GM10266 (cell line): ENCODE results near the gene NHLRC1.

Experiments
- DNase-seq: peaks from one replicate; pipeline ENCODE4 v3.0.0; 2012; ENCODE audit errors: extremely low spot score
- TF ChIP-seq, protein P1 (sequence below): IDR thresholded peaks from 2 replicates; pipeline ENCODE4 v1.5.1; 2012; ENCODE audit warnings: mild to moderate bottlenecking, low read depth; ENCODE audit not compliant: control insufficient read depth, insufficient read depth; ENCODE audit errors: missing control alignments

NHLRC1 gene

DNA sequence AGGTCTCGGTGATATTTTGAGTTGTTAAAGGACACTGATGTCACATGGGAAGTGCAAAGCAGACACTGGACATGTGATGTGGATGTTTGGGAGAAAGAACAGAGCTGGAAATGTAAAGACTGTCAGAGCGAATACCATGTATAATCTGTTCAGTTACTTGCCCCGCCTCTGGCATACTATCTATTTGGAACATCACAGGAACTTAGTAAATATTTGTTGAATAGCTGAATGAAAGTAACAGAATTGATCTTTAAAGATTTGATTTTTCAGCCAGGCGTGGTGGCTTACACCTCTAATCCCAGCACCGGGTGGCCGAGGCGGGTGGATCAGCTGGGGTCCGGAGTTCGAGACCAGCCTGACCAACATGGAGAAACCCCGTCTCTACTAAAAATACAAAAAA lies 13.8 kb upstream of the NHLRC1 start:
- TF ChIP-seq, protein P1, sequence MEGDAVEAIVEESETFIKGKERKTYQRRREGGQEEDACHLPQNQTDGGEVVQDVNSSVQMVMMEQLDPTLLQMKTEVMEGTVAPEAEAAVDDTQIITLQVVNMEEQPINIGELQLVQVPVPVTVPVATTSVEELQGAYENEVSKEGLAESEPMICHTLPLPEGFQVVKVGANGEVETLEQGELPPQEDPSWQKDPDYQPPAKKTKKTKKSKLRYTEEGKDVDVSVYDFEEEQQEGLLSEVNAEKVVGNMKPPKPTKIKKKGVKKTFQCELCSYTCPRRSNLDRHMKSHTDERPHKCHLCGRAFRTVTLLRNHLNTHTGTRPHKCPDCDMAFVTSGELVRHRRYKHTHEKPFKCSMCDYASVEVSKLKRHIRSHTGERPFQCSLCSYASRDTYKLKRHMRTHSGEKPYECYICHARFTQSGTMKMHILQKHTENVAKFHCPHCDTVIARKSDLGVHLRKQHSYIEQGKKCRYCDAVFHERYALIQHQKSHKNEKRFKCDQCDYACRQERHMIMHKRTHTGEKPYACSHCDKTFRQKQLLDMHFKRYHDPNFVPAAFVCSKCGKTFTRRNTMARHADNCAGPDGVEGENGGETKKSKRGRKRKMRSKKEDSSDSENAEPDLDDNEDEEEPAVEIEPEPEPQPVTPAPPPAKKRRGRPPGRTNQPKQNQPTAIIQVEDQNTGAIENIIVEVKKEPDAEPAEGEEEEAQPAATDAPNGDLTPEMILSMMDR: no peak
- no peak for DNase-seq

DNA sequence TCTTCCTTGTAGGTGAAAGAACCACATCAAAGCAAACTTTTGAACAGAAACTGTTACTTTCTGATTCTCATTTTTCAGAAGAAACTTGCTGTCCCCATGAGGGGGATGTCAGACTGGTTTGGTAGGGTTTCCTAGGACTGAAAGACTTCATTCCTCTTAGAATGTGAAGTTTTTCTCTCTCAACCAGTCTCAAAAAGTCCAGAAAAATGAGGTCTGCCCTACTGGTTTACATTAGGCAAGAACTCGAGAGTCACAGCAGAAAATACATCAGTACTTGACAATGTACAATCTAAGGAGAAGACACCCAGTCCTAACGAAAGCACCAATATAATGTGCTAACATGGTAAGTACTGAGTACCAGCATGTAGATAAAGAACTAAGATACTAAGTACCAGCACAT lies 12.7 kb upstream of the NHLRC1 start:
- TF ChIP-seq, protein P1: no peak
- no peak for DNase-seq

DNA sequence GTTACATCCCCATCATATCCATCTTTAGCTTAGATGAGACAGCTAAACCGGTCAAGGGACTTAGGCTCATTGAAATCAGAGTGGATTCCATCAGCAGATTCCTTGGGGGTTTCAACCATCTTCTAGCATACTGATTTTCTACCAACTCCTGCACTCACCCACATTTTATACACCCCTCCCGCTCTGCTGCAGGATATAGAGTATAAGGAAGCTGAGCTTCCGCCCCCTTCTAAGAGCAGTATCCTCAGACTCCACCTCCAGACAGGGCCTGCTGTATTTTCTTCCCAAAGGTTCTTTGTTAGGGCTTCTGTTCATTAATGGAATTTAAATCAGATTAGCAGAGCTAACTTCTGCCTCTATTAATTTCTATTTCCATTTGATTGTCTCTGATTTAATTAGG lies 9.9 kb upstream of the NHLRC1 start:
- TF ChIP-seq, protein P1: no peak

DNA sequence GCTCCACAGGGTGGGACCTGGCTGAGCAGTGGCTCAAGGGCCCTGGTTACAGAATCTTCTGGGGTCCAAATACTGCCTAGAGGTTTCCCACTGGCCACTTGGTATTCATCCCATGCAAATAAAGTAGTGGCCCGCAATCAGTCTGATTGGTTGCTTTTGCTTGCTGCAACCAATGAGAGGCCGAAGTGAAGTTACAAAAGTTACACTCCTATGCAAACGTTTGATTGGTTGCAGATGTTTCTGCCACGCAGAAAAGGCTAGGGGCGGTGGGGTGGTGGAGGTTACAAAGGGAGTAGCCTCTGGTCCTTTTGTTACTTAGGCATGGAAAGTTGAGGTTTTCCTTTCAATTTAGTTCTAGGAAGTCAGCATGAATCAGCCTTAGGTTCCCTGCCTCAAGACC lies 3.6 kb upstream of the NHLRC1 start:
- TF ChIP-seq, protein P1: no peak
- no peak for DNase-seq

More for the DNA sequence above, 9.9 kb upstream of the NHLRC1 start:
- no peak for DNase-seq

DNA sequence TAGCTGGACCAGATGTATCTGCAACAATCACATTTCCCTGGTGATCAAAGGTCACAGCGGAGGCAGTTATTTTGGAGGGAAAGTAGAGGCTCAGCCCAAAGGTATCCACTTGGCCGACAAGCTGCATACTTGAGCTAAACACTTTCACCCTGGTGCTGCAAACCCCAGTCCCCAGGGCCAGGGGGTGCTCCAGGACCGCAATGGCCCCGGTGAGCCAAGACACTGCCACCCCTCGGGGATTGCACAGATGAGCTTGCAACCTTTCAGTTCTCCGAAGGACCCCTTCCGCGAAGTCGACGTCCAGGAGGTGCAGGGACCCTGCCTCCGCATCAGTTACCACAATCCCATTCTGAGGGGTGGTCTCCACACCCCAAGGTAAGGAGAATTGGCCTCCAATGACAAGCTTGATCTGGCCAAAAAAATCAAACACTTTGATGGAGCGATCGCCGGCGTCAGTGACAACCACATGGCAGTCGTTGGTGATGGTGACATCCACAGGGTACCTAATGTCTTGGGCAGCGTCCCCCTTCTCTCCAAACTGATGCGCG lies 823 bp downstream of the NHLRC1 start:
- DNase-seq: no peak
- TF ChIP-seq, protein P1: peak; percentile 19

DNA sequence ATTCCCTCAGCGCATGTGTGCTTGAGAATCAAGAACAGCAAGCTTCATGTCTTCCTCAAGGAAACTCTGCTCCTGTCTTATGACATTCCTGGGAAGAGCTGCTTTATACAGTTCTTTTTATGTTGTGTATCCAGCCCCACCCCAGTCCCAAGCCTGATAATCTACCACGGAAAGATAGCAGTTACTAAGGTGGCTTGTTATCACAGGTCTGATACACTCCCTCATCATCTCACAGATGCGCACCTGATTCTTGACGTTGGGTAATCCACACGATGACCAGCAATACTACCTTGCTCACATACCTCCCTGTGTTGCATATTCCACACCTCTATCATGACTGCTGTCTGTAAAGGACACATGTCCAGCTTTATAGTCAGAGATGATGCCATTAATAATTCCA lies 3.2 kb downstream of the NHLRC1 start:
- no peak for DNase-seq
- TF ChIP-seq, protein P1: no peak

DNA sequence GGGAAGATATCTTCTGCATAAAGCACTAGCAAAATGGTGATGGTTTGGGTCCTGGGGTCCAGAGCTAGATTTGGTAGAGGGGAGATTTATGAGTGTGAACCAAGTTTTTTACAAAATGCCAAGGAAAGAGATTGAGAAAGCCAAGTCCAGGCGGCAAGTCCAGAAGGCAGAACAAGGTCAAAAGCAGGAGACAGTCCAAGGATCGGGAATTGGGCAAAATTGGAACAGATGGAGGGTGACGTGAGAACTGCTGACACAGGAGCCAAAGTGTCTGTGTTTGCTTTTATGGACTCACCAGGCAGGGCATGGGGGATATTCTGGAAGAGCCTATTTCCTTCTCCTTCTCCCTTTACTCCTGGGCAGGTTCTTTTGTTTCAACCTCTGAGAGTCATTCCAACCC lies 4.1 kb downstream of the NHLRC1 start:
- TF ChIP-seq, protein P1: no peak
- DNase-seq: no peak
